Muscle of leg (tissue), 11 donors: ENCODE results near the gene JMY. TPM values are rescaled to one million over a fixed set of nuclear protein-coding genes. Genes with fewer than 3 reads are reported as not detected.
"Not testable (repeated sequence)": the region's sequence is repeated elsewhere in the genome, so short reads cannot be mapped to it uniquely, and the experiment has no call there.

Experiments
- DNase-seq: peaks from one replicate; pipeline ENCODE4 v3.0.0; 2013
- H3K27ac ChIP-seq: one replicate; pipeline ENCODE4 v1.5.1; 2013; ENCODE audit warnings: mild to moderate bottlenecking, low read length, control low read depth
- H3K27me3 ChIP-seq: one replicate; pipeline ENCODE4 v1.6.1; 2013; ENCODE audit warnings: low read length; ENCODE audit not compliant: control insufficient read depth, insufficient read depth
- H3K36me3 ChIP-seq: one replicate; pipeline ENCODE4 v1.6.1; 2013; ENCODE audit warnings: low read length; ENCODE audit not compliant: control insufficient read depth, insufficient read depth
- H3K4me1 ChIP-seq: one replicate; pipeline ENCODE4 v1.6.1; 2013; ENCODE audit warnings: low read length; ENCODE audit not compliant: control insufficient read depth, insufficient read depth
- H3K4me3 ChIP-seq: one replicate; pipeline ENCODE4 v1.5.1; 2013; ENCODE audit warnings: low read length, control low read depth
- H3K9me3 ChIP-seq: replicated peaks from 2 replicates; pipeline ENCODE4 v1.6.1; 2013; ENCODE audit warnings: low read depth, low read length; ENCODE audit not compliant: control insufficient read depth
- WGBS: methylation state at CpG from one replicate; pipeline ENCODE4 v1.1.5; 2013; ENCODE audit warnings: missing lambda C conversion rate; ENCODE audit not compliant: insufficient coverage; 5-methylcytosine and 5-hydroxymethylcytosine counted together
- polyA plus RNA-seq, 8 donors: library from polyadenylated mRNA; unstranded; fragments of 120-200 nt; gene quantifications; one replicate each; pipeline versions ENCODE4 v1.2.1 to v1.2.3, GENCODE V29; 2013; ENCODE audit warnings: inconsistent platforms in 1 of 8, low replicate concordance in 1 of 8; ENCODE audit not compliant: insufficient read length in 8 of 8, insufficient read depth in 1 of 8
- total RNA-seq: library from RNA; stranded (reverse); fragments of 120-200 nt; gene quantifications from one replicate; pipeline ENCODE4 v1.2.4, GENCODE V29; 2013

JMY gene
- total and polyA plus RNA-seq, 9 donors, result 8.0 to 14.5 (median 9.1) TPM

- no peaks in the 10 kb centered on the region for H3K9me3 ChIP-seq
- peaks cover 2% of the 10 kb centered on the region for H3K27me3 ChIP-seq
- DNase-seq, result peak; percentile 52
- no peaks in the 10 kb centered on the region for H3K36me3 ChIP-seq
- under 1% methylated on average over 78 of the region's 78 CpGs for WGBS
- peak overlapping the region; percentile 72 for H3K27ac ChIP-seq
- peak overlapping the region; percentile 71 for H3K4me3 ChIP-seq
- peaks cover 13% of the 10 kb centered on the region for H3K4me1 ChIP-seq
Measured at GRCh38 chr5:79236362-79236969, 535 bp downstream of the JMY start.

- whole genome bisulfite sequencing, result 1% methylated on average over 60 of the region's 61 CpGs
- Histone ChIP-seq H3K36me3 (no peaks in the 10 kb centered on the region), H3K4me1 (peaks cover 13% of the 10 kb centered on the region), H3K9me3 (no peaks in the 10 kb centered on the region), H3K4me3 (peak overlapping the region; percentile 71), H3K27me3 (peaks cover 2% of the 10 kb centered on the region), H3K27ac (peak overlapping the region; percentile 72)
- peak; percentile 49 for DNase-seq
Measured at GRCh38 chr5:79236970-79237739, 1.2 kb downstream of the JMY start.

- Histone ChIP-seq H3K27me3 (peaks cover 2% of the 10 kb centered on the region), H3K9me3 (no peaks in the 10 kb centered on the region), H3K4me1 (peaks cover 13% of the 10 kb centered on the region), H3K4me3 (peak overlapping the region; percentile 71), H3K27ac (no peak overlapping the region), H3K36me3 (no peaks in the 10 kb centered on the region)
- DNase-seq, result peak; percentile 29
- 8% methylated on average over 7 of the region's 14 CpGs for WGBS
Measured at GRCh38 chr5:79237740-79238560, 2.0 kb downstream of the JMY start.

- Histone ChIP-seq H3K4me3 (no peak overlapping the region), H3K4me1 (peaks cover 13% of the 10 kb centered on the region), H3K36me3 (no peaks in the 10 kb centered on the region), H3K9me3 (no peaks in the 10 kb centered on the region), H3K27ac (no peak overlapping the region), H3K27me3 (peaks cover 2% of the 10 kb centered on the region)
- DNase-seq, result no peak
- no CpG with 5 or more reads among the region's 2 CpGs for WGBS
Measured at GRCh38 chr5:79240561-79240960, 4.6 kb downstream of the JMY start.

- H3K36me3 ChIP-seq, result no peaks in the 10 kb centered on the region
- WGBS, result 70% methylated on average over 2 of the region's 4 CpGs
- no peaks in the 10 kb centered on the region for H3K9me3 ChIP-seq
- peaks cover 13% of the 10 kb centered on the region for H3K4me1 ChIP-seq
- peaks cover 2% of the 10 kb centered on the region for H3K27me3 ChIP-seq
- DNase-seq, result no peak
- H3K27ac ChIP-seq, result no peak overlapping the region
- no peak overlapping the region for H3K4me3 ChIP-seq
Measured at GRCh38 chr5:79241535-79241979, 5.6 kb downstream of the JMY start.

GRCh38 chr5:79242242-79243039 lies 6.5 kb downstream of the JMY start:
- Histone ChIP-seq H3K9me3 (no peaks in the 10 kb centered on the region), H3K27me3 (no peaks in the 10 kb centered on the region), H3K4me1 (peaks cover 10% of the 10 kb centered on the region), H3K36me3 (no peaks in the 10 kb centered on the region), H3K4me3 (no peak overlapping the region), H3K27ac (no peak overlapping the region)
- WGBS, result 90% methylated on average over 2 of the region's 5 CpGs
- no peak for DNase-seq

GRCh38 chr5:79243224-79243623 lies 7.3 kb downstream of the JMY start:
- Histone ChIP-seq H3K9me3 (no peaks in the 10 kb centered on the region), H3K4me3 (no peak overlapping the region), H3K36me3 (no peaks in the 10 kb centered on the region), H3K4me1 (peaks cover 7% of the 10 kb centered on the region), H3K27me3 (no peaks in the 10 kb centered on the region), H3K27ac (peak overlapping the region; percentile 10)
- WGBS, result no CpG with 5 or more reads among the region's 1 CpG
- DNase-seq, result no peak

GRCh38 chr5:79254067-79254466 lies 18.1 kb downstream of the JMY start:
- WGBS, result no CpG with 5 or more reads among the region's 8 CpGs
- H3K4me3 ChIP-seq, H3K36me3 ChIP-seq, H3K4me1 ChIP-seq, H3K27me3 ChIP-seq, H3K9me3 ChIP-seq, H3K27ac ChIP-seq, DNase-seq: not testable (repeated sequence)

- peaks cover 3% of the 10 kb centered on the region for H3K4me1 ChIP-seq
- WGBS, result 80% methylated on average over 1 of the region's 5 CpGs
- DNase-seq, result no peak
- H3K27ac ChIP-seq, result no peak overlapping the region
- H3K27me3 ChIP-seq, result no peaks in the 10 kb centered on the region
- no peaks in the 10 kb centered on the region for H3K9me3 ChIP-seq
- H3K36me3 ChIP-seq, result no peaks in the 10 kb centered on the region
- no peak overlapping the region for H3K4me3 ChIP-seq
Measured at GRCh38 chr5:79255786-79256557, 20.0 kb downstream of the JMY start.
